Stimulated activated naive CD4-positive, alpha-beta T cell treated with Interleukin-2 at 50 U/mL for 16 hours (primary cell): Measurements from ENCODE around the gene SCNM1.
"Not testable (repeated sequence)": the region's sequence is repeated elsewhere in the genome, so short reads cannot be mapped to it uniquely, and the experiment has no call there.

Experiments used
- DNase-seq: peaks from one replicate; lab custom pipeline; 2025; lab: John Stamatoyannopoulos, UW

The SCNM1 gene

GRCh38 chr1:151146412-151147131 is 19.4 kb upstream of the SCNM1 start, which contains the start of gene SEMA6C:
TSS of gene SEMA6C (minus strand) at chr1:151146631. CDS start at chr1:151142621, 4,010 bp downstream.
- DNase-seq, result peak; percentile 85

GRCh38 chr1:151147132-151147503 is 18.8 kb upstream of the SCNM1 start:
- DNase-seq, result no peak

- no peak for DNase-seq
Measured at GRCh38 chr1:151147665-151148064, 18.3 kb upstream of the SCNM1 start.

GRCh38 chr1:151156515-151156819 is 9.5 kb upstream of the SCNM1 start, which contains the start of gene TNFAIP8L2:
TSS of gene TNFAIP8L2 (plus strand) at chr1:151156649. CDS start at chr1:151158698, 2,049 bp downstream.
- DNase-seq, result peak; percentile 79

- DNase-seq, result peak; percentile 49
Measured at GRCh38 chr1:151157067-151157531, 8.8 kb upstream of the SCNM1 start.

GRCh38 chr1:151158326-151158725 is 7.6 kb upstream of the SCNM1 start:
- DNase-seq, result peak; percentile 35

GRCh38 chr1:151158751-151159251 is 7.1 kb upstream of the SCNM1 start:
- DNase-seq, result no peak

GRCh38 chr1:151159373-151159772 is 6.6 kb upstream of the SCNM1 start:
- DNase-seq, result no peak

GRCh38 chr1:151164732-151165280 is 1.1 kb upstream of the SCNM1 start:
- no peak for DNase-seq

GRCh38 chr1:151165281-151165737 is 635 bp upstream of the SCNM1 start:
- no peak for DNase-seq

- DNase-seq, result no peak
Measured at GRCh38 chr1:151166505-151166956, 587 bp downstream of the SCNM1 start.

- DNase-seq, result no peak
Measured at GRCh38 chr1:151167116-151167515, 1.2 kb downstream of the SCNM1 start.

- no peak for DNase-seq
Measured at GRCh38 chr1:151171190-151171589, 5.2 kb downstream of the SCNM1 start.

GRCh38 chr1:151175041-151175741 is 9.2 kb downstream of the SCNM1 start:
- no peak for DNase-seq

- DNase-seq, result no peak
Measured at GRCh38 chr1:151175863-151176262, 9.9 kb downstream of the SCNM1 start, which contains the start of gene TMOD4. TSS of gene TMOD4 (minus strand) at chr1:151175981. CDS start at chr1:151174875, 1,106 bp downstream.

- DNase-seq, result no peak
Measured at GRCh38 chr1:151176514-151177045, 10.6 kb downstream of the SCNM1 start.

- DNase-seq, result no peak
Measured at GRCh38 chr1:151184211-151184610, 18.3 kb downstream of the SCNM1 start.

- no peak for DNase-seq
Measured at GRCh38 chr1:151187205-151187604, 21.3 kb downstream of the SCNM1 start.

- not testable (repeated sequence) for DNase-seq
Measured at GRCh38 chr1:151188667-151189066, 22.7 kb downstream of the SCNM1 start.

- DNase-seq, result peak; percentile 85
Measured at GRCh38 chr1:151189637-151190445, 23.9 kb downstream of the SCNM1 start, which contains the start of gene VPS72. TSS of gene VPS72 (minus strand) at chr1:151190197. CDS start at chr1:151190121, 76 bp downstream.

- no peak for DNase-seq
Measured at GRCh38 chr1:151192047-151192446, 26.1 kb downstream of the SCNM1 start.
